Body of pancreas (tissue), 4 donors: Measurements from ENCODE around the gene MRPL10.

Experiments
- POLR2A ChIP-seq, 3 donors: fragments of 450-650 bp; IDR thresholded peaks; one replicate each; pipeline ENCODE4 v1.6.1; 2016; ENCODE audit warnings: antibody characterized with exemption in 3 of 3, mild to moderate bottlenecking in 2 of 3
- TF ChIP-seq, protein P1 (sequence below), 7 experiments: fragments of 450-650 bp in 4 of 7; fragments of 200-600 bp in 3 of 7; sonication (generic) in 3 of 7; IDR thresholded peaks; one replicate each; pipeline ENCODE4 v1.5.1; 2016 to 2019; ENCODE audit warnings: antibody characterized with exemption in 7 of 7

DNA sequence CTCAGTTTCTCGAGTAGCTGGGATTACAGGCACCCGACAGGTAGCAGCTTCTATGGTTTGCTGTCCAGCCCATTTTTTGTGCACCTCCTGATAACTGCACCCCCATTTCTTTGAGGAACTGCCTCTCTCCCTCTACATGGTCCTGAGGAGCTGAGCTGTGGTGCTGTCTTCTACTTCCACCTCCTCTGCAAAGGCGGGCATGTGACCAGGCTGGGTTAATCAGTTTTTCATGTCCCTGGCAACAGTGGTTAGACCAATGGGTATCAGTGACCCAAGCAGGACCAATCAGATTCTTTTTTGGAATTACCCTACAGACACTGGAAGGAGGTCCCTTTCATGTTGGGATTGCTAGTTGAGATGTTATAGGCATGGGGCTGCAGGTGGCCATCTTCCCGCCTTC, 57.0 kb downstream of the MRPL10 start:
- no peak for TF ChIP-seq POLR2A (IDR thresholded peaks at IDR 0.05)
- TF ChIP-seq, protein P1, sequence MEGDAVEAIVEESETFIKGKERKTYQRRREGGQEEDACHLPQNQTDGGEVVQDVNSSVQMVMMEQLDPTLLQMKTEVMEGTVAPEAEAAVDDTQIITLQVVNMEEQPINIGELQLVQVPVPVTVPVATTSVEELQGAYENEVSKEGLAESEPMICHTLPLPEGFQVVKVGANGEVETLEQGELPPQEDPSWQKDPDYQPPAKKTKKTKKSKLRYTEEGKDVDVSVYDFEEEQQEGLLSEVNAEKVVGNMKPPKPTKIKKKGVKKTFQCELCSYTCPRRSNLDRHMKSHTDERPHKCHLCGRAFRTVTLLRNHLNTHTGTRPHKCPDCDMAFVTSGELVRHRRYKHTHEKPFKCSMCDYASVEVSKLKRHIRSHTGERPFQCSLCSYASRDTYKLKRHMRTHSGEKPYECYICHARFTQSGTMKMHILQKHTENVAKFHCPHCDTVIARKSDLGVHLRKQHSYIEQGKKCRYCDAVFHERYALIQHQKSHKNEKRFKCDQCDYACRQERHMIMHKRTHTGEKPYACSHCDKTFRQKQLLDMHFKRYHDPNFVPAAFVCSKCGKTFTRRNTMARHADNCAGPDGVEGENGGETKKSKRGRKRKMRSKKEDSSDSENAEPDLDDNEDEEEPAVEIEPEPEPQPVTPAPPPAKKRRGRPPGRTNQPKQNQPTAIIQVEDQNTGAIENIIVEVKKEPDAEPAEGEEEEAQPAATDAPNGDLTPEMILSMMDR (IDR thresholded peaks at IDR 0.05): no peak
